Uterus (tissue), 4 donors: Measurements from ENCODE around the gene SYPL1. TPM values are rescaled to one million over a fixed set of nuclear protein-coding genes. Genes with fewer than 3 reads are reported as not detected.

Experiments
- DNase-seq, 2 donors: peaks; one replicate each; pipeline ENCODE4 v3.0.0-alpha.2; 2019 to 2020
- H3K27ac ChIP-seq, 2 donors: fragments of 200-600 bp; sonication (generic); 1 replicate in 1 of 2; 2 replicates in 1 of 2; pipeline ENCODE4 v1.5.1; 2016 to 2018
- H3K27me3 ChIP-seq, 2 donors: fragments of 200-600 bp; sonication (generic); one replicate each; pipeline ENCODE4 v1.5.1; 2018 to 2019; ENCODE audit warnings: control low read depth in 1 of 2
- H3K36me3 ChIP-seq, 2 donors: fragments of 200-600 bp; sonication (generic); one replicate each; pipeline ENCODE4 v1.5.1; 2019; ENCODE audit warnings: control low read depth in 1 of 2
- H3K4me1 ChIP-seq, 2 donors: fragments of 200-600 bp; sonication (generic); one replicate each; pipeline ENCODE4 v1.5.1; 2018 to 2019; ENCODE audit warnings: control low read depth in 1 of 2
- H3K4me3 ChIP-seq, 2 donors: fragments of 200-600 bp; sonication (generic); 1 replicate in 1 of 2; 2 replicates in 1 of 2; pipeline ENCODE4 v1.5.1; 2018 to 2019; ENCODE audit warnings: mild to moderate bottlenecking in 1 of 2
- H3K9me3 ChIP-seq, 2 donors: fragments of 200-600 bp; sonication (generic); one replicate each; pipeline ENCODE4 v1.5.1; 2019; ENCODE audit warnings: control low read depth in 1 of 2
- POLR2A ChIP-seq, 2 donors: fragments of 450-650 bp; IDR thresholded peaks; one replicate each; pipeline ENCODE4 v1.6.1; 2016; ENCODE audit warnings: antibody characterized with exemption in 2 of 2, mild to moderate bottlenecking in 1 of 2, moderate library complexity in 1 of 2
- intact Hi-C: fragments of 100-400 bp; cut with DNase I; formaldehyde crosslinking; loops from one replicate; pipeline ENCODE4 v1.15.1; 2023; ENCODE audit warnings: low total_unique reads
- total RNA-seq, 4 donors: library from RNA; depleted of rRNA in 3 of 4; stranded (reverse); fragments of >200 nt in 3 of 4; gene quantifications; one replicate each; pipeline versions ENCODE4 v1.1.0 to v1.2.4, GENCODE V29; 2014 to 2023
- TF ChIP-seq, protein P1 (sequence below), 4 experiments: fragments of 200-600 bp in 2 of 4; fragments of 450-650 bp in 2 of 4; sonication (generic) in 2 of 4; IDR thresholded peaks; one replicate each; pipeline ENCODE4 v1.5.1; 2016 to 2019; ENCODE audit warnings: antibody characterized with exemption in 4 of 4, mild to moderate bottlenecking in 2 of 4, moderate library complexity in 1 of 4
- donor health status: DM: yes; HTN: yes; CAD: no.

The SYPL1 gene
- total RNA-seq, 4 donors from 2014 or later = 123 to 220 (median 131) TPM

DNA sequence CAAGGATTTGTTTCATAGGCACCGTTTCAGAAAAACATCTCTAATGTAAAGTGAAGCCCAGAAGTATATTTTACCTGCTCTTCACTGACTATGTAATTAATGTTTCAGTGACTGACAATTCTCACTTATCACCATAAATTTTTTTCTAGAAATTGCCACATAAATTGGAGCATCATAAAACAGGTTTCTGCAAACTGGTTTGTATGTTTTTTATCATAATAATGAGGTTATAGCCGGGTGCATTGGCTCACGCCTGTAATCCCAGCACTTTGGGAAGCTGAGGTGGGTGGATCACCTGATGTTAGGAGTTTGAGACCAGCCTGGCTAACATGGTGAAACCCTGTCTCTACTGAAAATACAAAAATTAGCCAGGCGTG is 39.4 kb downstream of the SYPL1 start:
- no peak for DNase-seq
- H3K4me1 ChIP-seq = no peaks in the 10 kb centered on the region
- H3K27me3 ChIP-seq = no peaks in the 10 kb centered on the region
- no peak for TF ChIP-seq POLR2A (IDR thresholded peaks at IDR 0.05)
- TF ChIP-seq, protein P1, sequence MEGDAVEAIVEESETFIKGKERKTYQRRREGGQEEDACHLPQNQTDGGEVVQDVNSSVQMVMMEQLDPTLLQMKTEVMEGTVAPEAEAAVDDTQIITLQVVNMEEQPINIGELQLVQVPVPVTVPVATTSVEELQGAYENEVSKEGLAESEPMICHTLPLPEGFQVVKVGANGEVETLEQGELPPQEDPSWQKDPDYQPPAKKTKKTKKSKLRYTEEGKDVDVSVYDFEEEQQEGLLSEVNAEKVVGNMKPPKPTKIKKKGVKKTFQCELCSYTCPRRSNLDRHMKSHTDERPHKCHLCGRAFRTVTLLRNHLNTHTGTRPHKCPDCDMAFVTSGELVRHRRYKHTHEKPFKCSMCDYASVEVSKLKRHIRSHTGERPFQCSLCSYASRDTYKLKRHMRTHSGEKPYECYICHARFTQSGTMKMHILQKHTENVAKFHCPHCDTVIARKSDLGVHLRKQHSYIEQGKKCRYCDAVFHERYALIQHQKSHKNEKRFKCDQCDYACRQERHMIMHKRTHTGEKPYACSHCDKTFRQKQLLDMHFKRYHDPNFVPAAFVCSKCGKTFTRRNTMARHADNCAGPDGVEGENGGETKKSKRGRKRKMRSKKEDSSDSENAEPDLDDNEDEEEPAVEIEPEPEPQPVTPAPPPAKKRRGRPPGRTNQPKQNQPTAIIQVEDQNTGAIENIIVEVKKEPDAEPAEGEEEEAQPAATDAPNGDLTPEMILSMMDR (IDR thresholded peaks at IDR 0.05) = no peak
- H3K36me3 ChIP-seq = no peaks in the 10 kb centered on the region
- H3K27ac ChIP-seq = peak overlapping the region; percentile 72 to 73
- intact Hi-C loops = no loop called here
- no peaks in the 10 kb centered on the region for H3K9me3 ChIP-seq
- no peak overlapping the region for H3K4me3 ChIP-seq

DNA sequence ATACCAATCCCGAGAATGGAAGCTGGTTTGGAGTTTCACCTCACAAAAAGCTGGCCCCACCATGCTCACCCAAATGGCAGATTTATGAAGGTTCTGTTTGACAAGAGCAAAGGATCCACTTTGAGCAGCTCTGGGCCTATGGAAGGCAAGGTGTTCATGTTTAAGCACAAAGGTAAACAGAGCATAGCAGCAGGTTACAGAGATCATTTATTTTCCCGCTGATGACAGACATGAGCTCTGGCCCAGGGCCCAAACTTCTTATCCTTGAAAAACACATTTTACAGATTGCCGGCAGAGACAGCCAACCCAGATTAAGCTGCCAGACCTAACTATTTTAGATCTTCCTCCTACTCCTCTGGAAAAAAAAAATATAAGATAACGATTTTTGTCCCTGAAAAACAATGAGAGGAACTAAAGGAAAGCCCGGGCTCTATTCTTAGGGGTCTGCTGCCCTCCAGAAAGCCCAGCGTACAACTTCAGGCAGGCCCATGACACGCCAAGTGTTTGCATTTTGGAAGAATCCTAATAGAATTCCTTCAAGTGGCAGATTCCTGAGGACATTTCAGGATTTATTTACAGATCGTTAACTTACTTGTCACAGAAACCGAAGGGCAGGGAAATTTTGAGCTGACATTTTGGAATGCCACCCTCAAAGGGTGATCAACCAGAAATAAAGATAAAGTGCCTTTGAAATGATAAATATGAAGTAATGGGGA is 40.0 kb downstream of the SYPL1 start:
- intact Hi-C loops = no loop called here
- Histone ChIP-seq H3K27me3 (no peaks in the 10 kb centered on the region), H3K4me1 (no peaks in the 10 kb centered on the region)

DNA sequence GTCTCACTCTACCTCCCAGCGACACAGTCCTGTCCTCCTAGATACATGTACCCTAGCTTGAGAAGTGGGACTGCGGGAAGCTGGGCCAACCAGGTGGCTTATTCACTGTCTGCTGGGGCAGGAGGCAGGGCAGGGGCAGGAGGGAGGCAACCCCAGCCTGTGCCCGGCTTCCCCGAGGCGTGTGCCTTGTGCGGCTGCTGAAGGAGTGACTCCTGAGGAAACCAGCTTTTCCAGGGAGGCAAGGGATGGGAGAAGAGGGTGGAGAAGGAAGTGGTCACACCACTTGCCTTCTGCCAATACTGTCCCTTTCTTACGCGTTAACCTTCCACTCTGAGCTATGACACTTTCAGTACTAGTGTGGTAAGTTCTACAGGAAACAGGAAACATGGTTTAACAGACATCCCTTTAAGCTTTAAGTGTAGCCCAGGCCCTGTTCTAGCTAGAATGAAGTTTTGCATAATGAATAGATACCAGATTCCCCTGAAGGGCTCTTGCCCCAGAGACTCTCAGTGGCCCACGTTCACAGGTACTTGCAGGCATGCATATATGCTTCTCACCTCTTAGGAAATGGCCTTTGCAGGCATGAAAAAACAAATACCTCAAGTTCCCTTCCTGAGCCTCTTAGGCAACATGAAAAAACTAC is 40.6 kb downstream of the SYPL1 start:
- Histone ChIP-seq H3K9me3 (no peaks in the 10 kb centered on the region), H3K4me1 (no peaks in the 10 kb centered on the region), H3K27ac (peak overlapping the region; percentile 72 to 73), H3K36me3 (no peaks in the 10 kb centered on the region), H3K27me3 (no peaks in the 10 kb centered on the region), H3K4me3 (no peak overlapping the region)
- intact Hi-C loops = no loop called here
- no peak for DNase-seq
- TF ChIP-seq, protein P1 (IDR thresholded peaks at IDR 0.05) = no peak
- TF ChIP-seq POLR2A (IDR thresholded peaks at IDR 0.05) = no peak

More for the DNA sequence above, 40.0 kb downstream of the SYPL1 start:
- TF ChIP-seq, protein P1 (IDR thresholded peaks at IDR 0.05) = no peak
- no peak for TF ChIP-seq POLR2A (IDR thresholded peaks at IDR 0.05)
- Histone ChIP-seq H3K27ac (peak overlapping the region; percentile 72 to 73), H3K4me3 (no peak overlapping the region), H3K36me3 (no peaks in the 10 kb centered on the region), H3K9me3 (no peaks in the 10 kb centered on the region)
- DNase-seq = peak in 1 of 2 donors; percentile 64

DNA sequence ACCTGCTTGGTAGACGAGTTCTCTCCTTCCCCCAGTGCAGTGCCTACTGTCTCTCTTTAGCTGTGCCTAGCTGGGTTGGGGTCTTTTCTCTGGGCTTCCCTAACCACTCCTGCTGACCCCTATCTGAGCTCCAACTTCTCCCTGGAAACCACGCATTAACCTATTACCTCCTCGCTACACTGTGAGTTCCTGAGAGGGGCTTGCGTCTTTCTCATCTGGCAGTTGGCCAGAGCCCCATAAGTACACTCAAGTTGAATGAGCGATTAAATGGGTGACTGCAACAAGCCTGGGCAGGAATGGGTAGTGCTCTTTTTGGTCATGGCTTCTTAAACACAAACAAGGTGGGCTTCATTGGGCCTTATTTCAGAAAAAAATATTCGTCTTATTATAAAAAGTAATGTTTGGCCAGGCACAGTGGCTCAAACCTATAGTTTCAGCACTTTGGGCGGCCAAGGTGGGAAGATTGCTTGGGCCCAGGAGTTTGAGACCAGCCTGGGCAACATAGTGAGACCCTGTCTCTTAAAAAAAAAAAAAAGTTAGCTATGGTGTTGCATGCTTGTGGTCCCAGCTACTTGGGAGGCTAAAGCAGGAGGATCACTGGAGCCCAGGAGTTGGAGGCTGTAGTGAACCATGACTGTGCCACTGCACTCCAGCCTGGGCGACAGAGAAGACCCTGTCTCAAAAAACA is 41.4 kb downstream of the SYPL1 start:
- Histone ChIP-seq H3K4me1 (no peaks in the 10 kb centered on the region), H3K4me3 (no peak overlapping the region), H3K27me3 (no peaks in the 10 kb centered on the region), H3K9me3 (no peaks in the 10 kb centered on the region), H3K27ac (peak overlapping the region; percentile 72 to 73), H3K36me3 (no peaks in the 10 kb centered on the region)
- intact Hi-C loops = no loop called here
- peak in 1 of 2 donors; percentile 15 for DNase-seq
- TF ChIP-seq, protein P1 (IDR thresholded peaks at IDR 0.05) = no peak
- TF ChIP-seq POLR2A (IDR thresholded peaks at IDR 0.05) = no peak

DNA sequence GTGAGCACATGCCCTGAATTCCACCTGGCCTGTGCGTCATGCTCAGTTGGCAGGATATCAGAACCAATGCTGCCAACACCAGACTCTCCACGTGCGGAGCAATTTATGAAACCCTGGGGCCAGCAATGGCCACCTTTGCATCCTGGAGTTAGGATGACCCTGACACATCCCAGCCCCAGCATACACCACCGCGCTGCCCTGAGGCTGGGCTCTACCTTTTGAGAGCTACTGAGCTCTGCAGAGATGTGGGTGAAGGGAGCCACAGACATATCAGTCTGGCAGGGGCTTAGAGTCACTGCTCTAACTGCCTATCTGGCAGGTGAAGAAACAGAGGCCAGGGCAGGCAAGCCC is 41.9 kb downstream of the SYPL1 start:
- no peaks in the 10 kb centered on the region for H3K27me3 ChIP-seq
- no peak overlapping the region for H3K4me3 ChIP-seq
- intact Hi-C loops = no loop called here
- H3K9me3 ChIP-seq = no peaks in the 10 kb centered on the region
- TF ChIP-seq, protein P1 (IDR thresholded peaks at IDR 0.05) = no peak
- TF ChIP-seq POLR2A (IDR thresholded peaks at IDR 0.05) = no peak
- DNase-seq = peak in 1 of 2 donors; percentile 17
- H3K27ac ChIP-seq = peak overlapping the region in 1 of 2 donors; percentile 73
- H3K4me1 ChIP-seq = no peaks in the 10 kb centered on the region
- no peaks in the 10 kb centered on the region for H3K36me3 ChIP-seq
